GM18909 (cell line): Measurements from ENCODE around the gene ARHGEF19.
A peak's percentile ranks its signal among the peaks of the same experiment; 100 is the strongest.
"Not testable (repeated sequence)": the region's sequence is repeated elsewhere in the genome, so short reads cannot be mapped to it uniquely, and the experiment has no call there.

Experiments
- ATAC-seq: cut with Tn5 transposase; IDR thresholded peaks from one replicate; pipeline ENCODE4 v1.9.1; 2021; ENCODE audit warnings: mild to moderate bottlenecking; ENCODE audit not compliant: unreplicated experiment, poor library complexity

The ARHGEF19 gene

DNA sequence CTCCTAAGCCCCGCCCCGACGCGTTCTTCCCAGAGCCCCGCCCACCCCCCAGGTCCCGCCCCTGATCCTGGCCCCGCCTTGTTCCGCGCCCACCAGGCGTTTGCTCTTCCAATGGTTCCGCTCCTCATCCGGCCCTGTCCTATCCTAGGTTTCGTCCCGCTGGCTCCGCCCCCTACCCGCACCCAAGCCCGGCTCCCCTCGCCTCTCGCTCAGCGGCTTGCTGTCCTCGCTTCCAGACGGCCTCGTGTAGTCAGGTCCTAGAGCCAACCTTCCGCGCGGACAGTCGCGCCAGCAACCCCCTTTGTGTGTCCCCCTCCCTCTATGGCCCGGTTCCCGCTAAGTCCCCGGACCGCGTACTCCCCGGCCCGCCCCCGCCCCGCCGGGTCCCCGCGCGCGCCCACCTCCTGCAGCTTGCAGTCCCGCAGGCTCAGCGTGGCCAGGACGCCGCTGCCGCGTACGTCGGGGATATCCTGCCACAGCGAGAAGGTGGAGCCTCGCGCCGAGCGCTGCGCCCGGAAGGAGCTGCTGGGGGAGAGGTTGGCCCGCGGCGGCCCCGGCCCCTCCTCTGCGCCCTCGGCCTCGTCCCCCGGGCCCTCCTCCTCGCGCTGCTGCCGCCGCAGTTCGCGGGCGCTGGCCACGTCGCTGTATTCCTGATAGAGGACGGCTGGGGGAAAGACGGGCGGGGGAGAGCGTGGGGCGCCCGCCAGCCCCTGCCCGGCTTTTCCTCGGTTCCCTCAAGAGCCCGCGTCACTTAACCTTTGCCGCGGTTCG lies 5.7 kb downstream of the ARHGEF19 start:
- ATAC-seq: peak; percentile 63

- ATAC-seq: peak; percentile 17
These were observed 6.4 kb downstream of the ARHGEF19 start for GRCh38 chr1:16205891-16206546.

DNA sequence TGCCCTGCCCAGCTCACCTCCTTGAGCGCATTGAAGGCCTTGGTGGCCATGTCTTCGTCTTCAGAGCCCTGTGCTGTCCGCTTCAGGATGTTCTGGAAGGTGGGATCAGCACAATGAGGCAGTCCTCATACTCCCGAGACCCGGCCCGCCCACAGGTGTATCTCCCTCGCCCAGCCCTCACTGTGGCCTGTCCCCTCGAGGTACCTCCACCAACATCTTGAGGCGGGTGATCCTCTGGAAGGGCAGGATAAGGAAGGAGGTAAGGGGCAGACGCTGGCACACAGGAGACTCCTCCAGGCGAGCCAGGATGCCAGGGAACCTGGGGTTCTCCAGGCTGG lies 7.1 kb downstream of the ARHGEF19 start:
- no peak for ATAC-seq

- ATAC-seq: no peak
These were observed 7.7 kb downstream of the ARHGEF19 start for GRCh38 chr1:16204634-16205333.

GRCh38 chr1:16204216-16204615 lies 8.2 kb downstream of the ARHGEF19 start:
- ATAC-seq: no peak

DNA sequence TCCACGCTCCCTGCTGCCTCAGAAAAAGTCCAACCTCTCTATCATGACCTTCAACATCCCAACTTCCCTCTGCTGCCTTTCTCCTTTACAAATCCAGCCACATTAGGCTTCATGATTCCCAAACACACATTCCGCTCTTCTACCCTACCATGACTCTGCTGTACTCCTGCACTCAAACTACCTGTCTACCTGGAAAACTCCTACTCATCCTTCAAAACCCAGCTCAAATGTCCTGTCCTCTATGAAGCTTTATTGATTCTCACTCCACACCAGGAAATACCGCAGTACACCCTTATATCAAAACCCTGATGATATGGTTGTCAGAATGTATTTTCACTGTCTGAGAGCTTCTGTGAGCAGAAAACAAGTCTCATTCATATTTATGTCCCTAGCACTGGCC lies 8.9 kb downstream of the ARHGEF19 start:
- ATAC-seq: no peak

GRCh38 chr1:16202281-16203210 lies 9.9 kb downstream of the ARHGEF19 start:
- ATAC-seq: no peak

DNA sequence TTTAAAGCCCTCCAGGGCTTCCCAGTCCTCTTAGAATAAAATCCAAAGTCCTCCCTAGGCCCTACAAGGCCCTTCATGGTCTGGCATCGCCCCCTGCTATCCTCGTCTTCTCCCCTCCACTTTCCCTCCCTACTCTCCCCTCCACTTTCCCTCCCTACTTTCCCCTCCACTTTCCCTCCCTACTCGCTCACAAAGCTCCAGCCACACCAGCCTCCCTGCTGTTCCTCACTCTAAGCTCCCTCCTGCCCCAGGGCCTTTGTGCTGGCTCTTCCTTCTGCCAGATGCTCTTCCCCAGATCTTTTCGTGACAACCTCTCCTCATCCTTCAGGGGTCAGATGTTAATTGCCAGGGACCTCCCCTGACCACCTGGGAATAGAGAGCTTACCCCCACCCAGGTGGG lies 12.8 kb downstream of the ARHGEF19 start:
- ATAC-seq: no peak

GRCh38 chr1:16199157-16199501 lies 13.3 kb downstream of the ARHGEF19 start:
- no peak for ATAC-seq

DNA sequence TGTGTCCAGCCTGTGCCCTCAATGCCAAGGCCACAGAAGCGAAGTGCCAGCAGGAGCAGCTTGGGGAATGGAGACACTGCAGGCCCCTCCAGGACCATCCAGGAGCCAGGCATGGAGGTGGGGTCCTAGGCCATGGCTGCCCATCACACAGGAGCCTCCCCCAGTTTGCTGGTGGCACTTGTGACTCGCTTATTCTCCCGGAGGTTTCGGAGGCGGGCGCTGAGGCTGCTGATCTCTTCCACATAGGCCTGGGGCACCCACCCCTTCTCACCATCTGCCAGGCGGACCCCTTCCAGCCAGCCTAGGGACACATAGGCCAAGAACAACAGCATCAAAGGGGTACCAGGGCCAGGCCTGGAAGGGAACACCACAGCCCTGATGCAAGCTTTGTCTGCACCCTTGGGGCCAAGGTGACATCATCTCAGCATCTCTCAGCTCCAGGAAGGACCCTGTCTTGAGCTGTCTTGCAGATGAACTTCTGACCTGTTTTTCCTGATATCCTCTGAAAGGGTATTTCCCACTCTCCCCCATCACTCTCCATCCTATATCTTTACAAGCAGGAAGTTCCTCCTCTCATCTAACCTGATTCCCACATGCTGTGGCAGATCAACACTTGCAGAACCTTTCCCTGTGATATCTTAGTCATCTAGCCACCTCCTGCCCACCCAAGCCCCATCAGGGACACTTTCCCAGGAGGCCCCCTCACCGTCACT lies 13.9 kb downstream of the ARHGEF19 start:
- no peak for ATAC-seq

DNA sequence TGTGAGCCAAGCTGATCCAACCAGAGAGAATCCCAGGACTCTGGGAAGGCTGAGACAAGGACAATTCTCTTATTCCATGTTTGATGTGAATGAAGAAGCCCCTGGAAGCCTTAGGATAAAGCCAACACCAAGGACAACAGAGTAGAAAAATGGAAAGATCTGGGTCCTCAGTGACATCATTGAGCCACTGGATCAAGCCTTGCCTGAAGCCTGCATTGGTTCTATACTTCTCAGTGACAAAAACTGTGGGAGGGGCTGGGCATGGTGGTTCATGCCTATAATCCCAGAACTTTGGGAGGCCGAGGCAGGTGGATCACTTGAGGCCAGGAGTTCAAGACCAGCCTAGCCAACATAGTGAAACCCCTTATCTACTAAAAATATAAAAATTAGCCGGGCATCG lies 15.6 kb downstream of the ARHGEF19 start:
- ATAC-seq: no peak

GRCh38 chr1:16196139-16196538 lies 16.3 kb downstream of the ARHGEF19 start:
- not testable (repeated sequence) for ATAC-seq

DNA sequence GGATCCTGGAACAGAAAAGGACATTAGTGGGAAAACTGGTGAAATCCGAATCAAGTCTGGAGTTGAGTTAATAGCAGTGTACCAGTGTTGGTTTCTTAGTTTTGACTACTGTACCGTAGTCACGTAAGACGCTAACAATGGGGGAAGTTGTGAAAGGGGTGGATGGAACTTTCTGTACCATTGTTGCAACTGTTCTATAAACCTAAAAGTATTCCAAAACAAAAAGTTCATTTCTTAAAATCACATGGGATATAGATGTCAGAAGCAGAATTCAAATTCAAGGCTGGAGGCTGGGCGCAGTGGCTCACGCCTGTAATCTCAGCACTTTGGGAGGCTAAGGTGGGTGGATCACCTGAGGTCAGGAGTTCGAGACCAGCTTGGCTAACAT lies 16.9 kb downstream of the ARHGEF19 start:
- ATAC-seq: no peak

DNA sequence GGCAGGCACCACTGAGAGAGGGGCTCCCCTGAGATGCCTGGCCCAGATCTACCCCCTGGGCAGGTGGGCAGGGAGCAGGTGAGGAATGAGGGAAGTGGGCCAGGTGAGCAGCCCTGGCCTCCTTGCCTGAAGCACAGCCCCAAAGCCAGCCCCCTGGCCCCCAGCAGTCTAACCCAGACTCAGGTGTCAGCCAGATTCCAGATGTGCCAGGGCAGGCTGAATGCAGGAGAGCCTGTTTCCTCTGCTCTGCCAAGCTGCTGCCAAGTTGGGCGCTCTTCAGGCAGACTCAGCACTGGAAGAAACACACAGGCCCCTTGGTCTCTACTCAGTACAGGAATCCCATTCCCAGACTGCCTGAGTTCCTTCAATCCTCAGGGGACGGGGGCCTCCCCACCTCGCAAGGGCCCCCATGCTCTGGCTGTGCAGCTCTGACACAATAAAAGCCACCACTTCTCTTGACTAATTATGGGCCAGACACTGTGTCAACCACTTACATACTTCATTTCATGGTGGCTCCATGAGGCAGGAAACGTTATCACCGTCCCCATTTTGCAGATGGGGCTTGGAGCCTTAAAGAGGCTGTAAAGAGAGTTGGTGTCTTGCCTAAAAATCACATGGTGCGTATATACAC lies 20.4 kb downstream of the ARHGEF19 start:
- no peak for ATAC-seq

DNA sequence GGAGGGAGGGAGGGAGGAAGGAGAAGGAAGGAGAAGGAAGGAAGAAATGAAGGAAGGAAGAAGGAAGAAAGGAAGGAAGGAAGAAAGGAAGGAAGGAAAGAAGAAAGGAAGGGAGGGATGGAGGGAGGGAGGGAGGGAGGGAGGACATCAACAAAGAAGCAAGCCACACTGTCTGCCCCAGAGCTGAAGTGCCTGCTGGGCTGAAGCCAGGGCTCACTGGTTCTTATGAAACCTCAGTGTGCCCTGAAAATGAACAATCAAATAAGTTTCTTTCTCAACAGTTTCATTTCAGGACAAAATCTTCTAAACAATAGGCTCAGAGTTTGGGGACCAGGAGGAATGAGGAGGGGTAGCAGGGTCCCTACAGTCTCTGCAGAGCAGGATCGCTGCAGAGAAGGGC lies 21.1 kb downstream of the ARHGEF19 start:
- ATAC-seq: no peak

DNA sequence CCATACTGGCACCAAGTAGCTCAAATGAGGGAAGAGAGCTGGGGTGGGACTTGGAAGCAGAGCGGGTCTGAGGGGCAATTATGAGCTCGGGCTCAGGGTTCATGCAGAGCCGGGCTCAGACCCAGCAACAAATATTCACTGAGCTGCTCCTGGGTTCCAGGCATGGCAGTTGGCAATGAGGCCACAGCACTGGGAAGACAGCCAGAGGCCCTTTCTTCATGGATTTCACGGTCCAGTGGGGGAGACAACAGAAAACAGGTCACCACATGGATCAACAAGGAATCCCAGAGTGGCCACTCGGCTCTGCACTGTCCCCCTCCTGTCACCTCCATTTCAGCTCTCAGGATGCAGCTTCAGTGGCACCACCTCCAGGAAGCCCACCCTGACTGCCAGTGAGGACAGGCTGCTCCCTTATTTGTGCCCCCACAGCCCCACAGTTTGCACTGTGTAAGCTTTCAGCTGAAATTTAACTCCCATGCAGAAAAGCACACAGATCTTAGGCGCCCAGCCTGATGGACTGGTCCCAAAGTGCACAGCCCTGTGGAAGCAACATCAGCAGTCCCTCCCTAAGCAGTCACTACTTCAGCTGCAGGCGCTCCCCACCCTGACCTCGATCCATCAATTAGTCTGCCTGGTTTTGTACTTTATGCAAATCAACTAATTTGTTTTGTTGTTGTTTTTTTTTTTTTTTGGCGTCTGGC lies 22.4 kb downstream of the ARHGEF19 start:
- no peak for ATAC-seq

DNA sequence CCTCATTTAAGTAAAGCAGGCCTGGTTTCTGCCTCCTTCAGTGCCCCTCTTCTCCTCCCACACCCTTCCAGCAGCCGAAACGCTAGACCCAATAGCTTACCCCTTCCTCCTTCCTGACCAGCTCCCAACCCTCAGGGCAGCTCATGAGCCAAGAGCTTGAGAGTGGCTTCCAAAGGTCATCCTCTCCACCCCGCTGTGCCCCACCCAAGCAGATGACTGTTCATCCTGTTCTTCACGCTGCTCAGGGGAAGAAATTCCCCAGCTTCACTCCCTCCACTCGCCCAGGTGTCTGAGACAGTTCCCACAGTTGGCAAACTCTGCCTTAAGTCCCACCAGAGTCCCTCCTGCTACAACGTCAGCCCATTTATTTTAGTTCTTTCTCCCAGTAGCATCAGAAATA lies 23.4 kb downstream of the ARHGEF19 start:
- no peak for ATAC-seq

DNA sequence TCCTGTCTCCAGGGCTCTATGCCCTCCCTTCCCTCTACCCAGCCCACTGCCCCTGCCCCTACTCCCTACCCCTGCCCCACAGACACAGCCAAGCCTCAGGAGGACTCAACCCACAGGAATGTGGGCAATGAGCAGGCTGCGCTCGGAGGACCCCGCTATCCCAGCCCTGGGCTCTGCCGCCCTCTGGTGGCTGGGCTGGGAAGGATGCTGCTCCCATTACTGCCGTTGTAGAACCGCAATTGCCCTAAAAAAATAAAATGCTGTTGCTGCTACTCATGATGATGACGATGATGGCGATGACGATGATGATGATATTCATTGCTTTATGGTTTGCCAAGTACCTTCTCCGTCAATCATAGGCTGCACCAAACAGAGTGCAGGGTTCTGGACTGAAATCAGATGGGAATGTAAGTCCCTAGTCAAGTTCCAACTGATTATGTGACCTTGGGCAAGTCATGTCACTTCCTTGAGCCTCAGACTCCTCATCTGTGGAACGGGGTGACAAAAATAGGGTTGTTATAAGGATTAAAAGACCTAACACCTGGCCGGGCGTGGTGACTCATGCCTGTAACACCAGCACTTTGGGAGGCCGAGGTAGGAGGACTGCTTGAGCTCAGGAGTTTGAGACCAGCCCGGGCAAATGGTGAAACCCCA lies 24.6 kb downstream of the ARHGEF19 start:
- no peak for ATAC-seq
